Ascending aorta (tissue), 2 donors: Measurements from ENCODE around the gene TUFT1. TPM values are rescaled to one million over a fixed set of nuclear protein-coding genes. Genes with fewer than 3 reads are reported as not detected.
A peak's percentile ranks its signal among the peaks of the same experiment; 100 is the strongest.

Source experiments
- DNase-seq, 2 donors: peaks; one replicate each; pipeline ENCODE4 v3.0.0-alpha.2; 2019; ENCODE audit warnings: low spot score in 2 of 2
- H3K27ac ChIP-seq, 2 donors: fragments of 200-600 bp; sonication (generic); one replicate each; pipeline ENCODE4 v1.5.1; 2016 to 2017; ENCODE audit warnings: mild to moderate bottlenecking in 1 of 2
- H3K27me3 ChIP-seq: fragments of 200-600 bp; sonication (generic); one replicate; pipeline ENCODE4 v1.5.1; 2017
- H3K36me3 ChIP-seq, 2 donors: fragments of 200-600 bp; sonication (generic); one replicate each; pipeline ENCODE4 v1.5.1; 2016
- H3K4me1 ChIP-seq, 2 donors: fragments of 200-600 bp; sonication (generic); one replicate each; pipeline ENCODE4 v1.5.1; 2016 to 2017; ENCODE audit warnings: mild to moderate bottlenecking in 1 of 2
- H3K4me3 ChIP-seq, 2 donors: fragments of 200-600 bp; sonication (generic); one replicate each; pipeline ENCODE4 v1.5.1; 2016 to 2017; ENCODE audit warnings: mild to moderate bottlenecking in 1 of 2
- H3K9me3 ChIP-seq, 2 donors: fragments of 200-600 bp; sonication (generic); one replicate each; pipeline ENCODE4 v1.5.1; 2016
- intact Hi-C: fragments of 100-400 bp; cut with DNase I; formaldehyde crosslinking; loops from one replicate; pipeline ENCODE4 v1.15.1; 2023
- total RNA-seq: library from RNA; depleted of rRNA; stranded (reverse); fragments of >200 nt; gene quantifications from one replicate; pipeline ENCODE4 v1.1.0, GENCODE V29; 2016
- TF ChIP-seq, protein P1 (sequence below), 3 experiments: fragments of 200-600 bp in 2 of 3; fragments of 450-650 bp in 1 of 3; sonication (generic) in 2 of 3; IDR thresholded peaks; one replicate each; pipeline ENCODE4 v1.5.1; 2016 to 2019; ENCODE audit warnings: antibody characterized with exemption in 3 of 3, mild to moderate bottlenecking in 1 of 3, moderate library complexity in 1 of 3

The TUFT1 gene
- total RNA-seq, 1 donor from 2014 or later: 2.3 TPM

DNA sequence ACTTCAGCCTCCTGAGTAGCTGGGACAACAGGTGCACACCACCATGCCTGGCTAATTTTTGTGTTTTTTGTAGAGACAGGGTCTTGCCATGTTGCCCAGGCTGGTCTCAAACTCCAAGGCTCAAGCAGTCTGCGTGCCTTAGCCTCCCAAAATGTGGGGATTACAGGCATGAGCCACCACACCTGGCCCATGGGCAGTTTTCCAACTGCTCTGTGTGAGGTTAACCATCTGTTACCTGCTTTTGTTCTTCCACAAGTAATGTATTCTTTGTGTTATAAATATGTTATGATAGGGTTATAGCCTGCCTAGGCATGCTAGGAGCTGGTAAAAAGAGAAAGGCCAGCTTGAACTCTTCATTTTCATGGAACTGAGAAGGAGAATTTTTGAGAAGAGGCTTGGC lies 30.7 kb downstream of the TUFT1 start:
- TF ChIP-seq, protein P1, sequence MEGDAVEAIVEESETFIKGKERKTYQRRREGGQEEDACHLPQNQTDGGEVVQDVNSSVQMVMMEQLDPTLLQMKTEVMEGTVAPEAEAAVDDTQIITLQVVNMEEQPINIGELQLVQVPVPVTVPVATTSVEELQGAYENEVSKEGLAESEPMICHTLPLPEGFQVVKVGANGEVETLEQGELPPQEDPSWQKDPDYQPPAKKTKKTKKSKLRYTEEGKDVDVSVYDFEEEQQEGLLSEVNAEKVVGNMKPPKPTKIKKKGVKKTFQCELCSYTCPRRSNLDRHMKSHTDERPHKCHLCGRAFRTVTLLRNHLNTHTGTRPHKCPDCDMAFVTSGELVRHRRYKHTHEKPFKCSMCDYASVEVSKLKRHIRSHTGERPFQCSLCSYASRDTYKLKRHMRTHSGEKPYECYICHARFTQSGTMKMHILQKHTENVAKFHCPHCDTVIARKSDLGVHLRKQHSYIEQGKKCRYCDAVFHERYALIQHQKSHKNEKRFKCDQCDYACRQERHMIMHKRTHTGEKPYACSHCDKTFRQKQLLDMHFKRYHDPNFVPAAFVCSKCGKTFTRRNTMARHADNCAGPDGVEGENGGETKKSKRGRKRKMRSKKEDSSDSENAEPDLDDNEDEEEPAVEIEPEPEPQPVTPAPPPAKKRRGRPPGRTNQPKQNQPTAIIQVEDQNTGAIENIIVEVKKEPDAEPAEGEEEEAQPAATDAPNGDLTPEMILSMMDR (IDR thresholded peaks at IDR 0.05): no peak
- Histone ChIP-seq H3K4me1 (no peaks in the 10 kb centered on the region), H3K36me3 (peaks cover 22 to 48% of the 10 kb centered on the region in 2 donors), H3K9me3 (no peaks in the 10 kb centered on the region), H3K27ac (no peak overlapping the region), H3K27me3 (no peaks in the 10 kb centered on the region), H3K4me3 (no peak overlapping the region)
- peak in 1 of 2 donors; percentile 22 for DNase-seq
- intact Hi-C loops: no loop called here

DNA sequence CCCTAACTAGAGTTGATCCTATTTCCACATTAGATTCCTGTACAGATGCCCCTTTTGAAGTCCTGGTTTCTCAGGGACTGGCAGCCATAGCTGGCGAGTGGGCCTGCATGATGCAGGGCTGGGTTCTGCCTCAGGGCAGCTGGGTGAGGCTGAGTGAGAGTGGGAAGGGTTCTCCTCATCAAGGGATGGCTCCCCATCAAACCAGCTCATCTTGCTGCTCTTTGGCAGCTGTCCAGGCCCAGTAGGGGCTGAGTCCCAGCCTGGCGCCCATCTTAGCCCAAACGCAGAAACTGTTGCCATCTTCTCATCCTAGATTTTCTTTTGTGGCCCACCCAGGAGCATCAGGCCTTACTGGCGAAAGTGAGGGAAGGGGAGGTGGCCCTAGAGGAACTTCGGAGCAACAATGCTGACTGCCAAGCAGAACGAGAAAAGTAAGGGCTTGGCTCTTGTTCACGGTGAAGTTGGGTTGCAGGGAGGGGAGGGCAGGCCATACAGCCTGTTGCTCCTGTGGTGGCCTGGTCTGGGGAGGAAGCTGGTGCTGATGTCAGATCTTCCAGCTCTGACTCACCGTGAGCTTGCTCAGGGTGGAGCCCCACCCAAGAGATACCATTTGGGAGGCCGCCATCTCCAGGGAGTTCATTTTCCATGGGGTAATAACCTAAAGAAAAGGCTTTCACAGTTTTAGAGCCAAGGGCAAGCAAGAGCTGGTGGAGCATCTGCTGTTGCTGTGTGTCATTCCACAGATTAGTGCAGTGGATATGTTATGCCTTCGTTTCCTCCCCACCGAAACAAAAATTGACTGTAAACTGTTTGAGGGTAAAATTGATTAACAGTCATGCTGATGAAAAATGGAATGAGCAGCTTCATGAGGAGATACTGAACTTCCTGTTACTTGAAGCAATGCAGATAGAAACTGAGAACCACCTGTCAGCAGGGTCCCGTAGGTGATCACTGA lies 34.7 kb downstream of the TUFT1 start:
- no peak overlapping the region for H3K4me3 ChIP-seq
- H3K27me3 ChIP-seq: no peaks in the 10 kb centered on the region
- H3K4me1 ChIP-seq: no peaks in the 10 kb centered on the region
- TF ChIP-seq, protein P1 (IDR thresholded peaks at IDR 0.05): no peak
- no peak for DNase-seq
- intact Hi-C loops: no loop called here
- peaks cover 20 to 55% of the 10 kb centered on the region in 2 donors for H3K36me3 ChIP-seq
- H3K9me3 ChIP-seq: no peaks in the 10 kb centered on the region
- H3K27ac ChIP-seq: no peak overlapping the region

- Histone ChIP-seq H3K36me3 (peaks cover 21 to 62% of the 10 kb centered on the region in 2 donors), H3K4me1 (no peaks in the 10 kb centered on the region), H3K4me3 (no peak overlapping the region), H3K9me3 (no peaks in the 10 kb centered on the region), H3K27ac (no peak overlapping the region), H3K27me3 (no peaks in the 10 kb centered on the region)
- intact Hi-C loops: no loop called here
- no peak for DNase-seq
- TF ChIP-seq, protein P1 (IDR thresholded peaks at IDR 0.05): no peak
Observed at GRCh38 chr1:151577173-151577572, 37.1 kb downstream of the TUFT1 start.

DNA sequence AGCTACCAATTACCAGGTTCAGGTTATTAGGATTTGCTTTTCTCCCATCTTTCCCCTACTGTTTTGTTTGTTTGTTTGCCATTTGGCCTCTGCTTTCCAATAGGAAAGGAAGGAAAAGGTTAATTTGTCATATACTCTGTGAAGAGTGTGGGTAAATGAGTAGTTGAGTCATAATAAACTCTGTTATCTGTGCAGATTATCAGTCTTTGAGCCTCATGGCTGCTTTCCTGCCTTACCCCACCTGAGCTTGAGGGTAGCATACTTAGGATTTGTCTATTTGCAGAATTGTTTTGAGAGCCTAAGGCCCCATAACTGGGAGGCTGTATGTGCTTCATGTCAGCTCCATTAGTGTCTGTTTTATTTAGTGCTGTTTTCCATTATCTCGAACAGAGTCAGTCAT lies 38.8 kb downstream of the TUFT1 start:
- no peaks in the 10 kb centered on the region for H3K4me1 ChIP-seq
- DNase-seq: peak in 1 of 2 donors; percentile 7
- intact Hi-C loops: no loop called here
- no peak overlapping the region for H3K4me3 ChIP-seq
- H3K27me3 ChIP-seq: no peaks in the 10 kb centered on the region
- TF ChIP-seq, protein P1 (IDR thresholded peaks at IDR 0.05): no peak
- H3K9me3 ChIP-seq: no peaks in the 10 kb centered on the region
- peaks cover 21 to 56% of the 10 kb centered on the region in 2 donors for H3K36me3 ChIP-seq
- H3K27ac ChIP-seq: no peak overlapping the region

- Histone ChIP-seq H3K36me3 (peaks cover 17 to 51% of the 10 kb centered on the region in 2 donors), H3K27me3 (no peaks in the 10 kb centered on the region), H3K27ac (no peak overlapping the region), H3K4me1 (no peaks in the 10 kb centered on the region), H3K4me3 (no peak overlapping the region), H3K9me3 (no peaks in the 10 kb centered on the region)
- intact Hi-C loops: no loop called here
- TF ChIP-seq, protein P1 (IDR thresholded peaks at IDR 0.05): no peak
- peak in 1 of 2 donors; percentile 40 for DNase-seq
Observed at GRCh38 chr1:151579436-151580225, 39.5 kb downstream of the TUFT1 start.
